ENCODE data around the gene SHC2. TPM values are rescaled to one million over a fixed set of nuclear protein-coding genes. Genes with fewer than 3 reads are reported as not detected.
A peak's percentile ranks its signal among the peaks of the same experiment; 100 is the strongest.

Gene SHC2
- total and polyA plus RNA-seq, 2 donors from 2014 or later, result 10.7 to 24.4 TPM

- Histone ChIP-seq H3K36me3 (ENCODE audit: control insufficient read depth in 2 of 3, insufficient read depth in 3 of 3, low read length in 3 of 3) (no peaks in the 10 kb centered on the region), H3K27ac (ENCODE audit: low read depth in 2 of 2, low read length in 2 of 2) (no peak overlapping the region), H3K4me3 (ENCODE audit: low read length in 3 of 3) (no peak overlapping the region), H3K4me1 (ENCODE audit: control insufficient read depth in 2 of 3, insufficient read depth in 2 of 3, low read depth in 1 of 3, low read length in 3 of 3) (no peaks in the 10 kb centered on the region), H3K9me3 (ENCODE audit: control insufficient read depth in 2 of 3, insufficient read depth in 1 of 3, low read length in 3 of 3) (no peaks in the 10 kb centered on the region), H3K9ac (ENCODE audit: low read length in 3 of 3) (no peak overlapping the region), H3K27me3 (ENCODE audit: control insufficient read depth, insufficient read depth, low read length) (no peaks in the 10 kb centered on the region)
- no peak for DNase-seq
- FAIRE-seq, result no peak
- no peak for TF ChIP-seq CTCF (IDR thresholded peaks at IDR 0.05; ENCODE audit: borderline replicate concordance, extremely low read depth, insufficient read depth)
- intact Hi-C loops (cut with DNase I), result no loop called here
Observed at GRCh38 chr19:449916-450315, 10.9 kb downstream of the SHC2 start.

- intact Hi-C loops (cut with DNase I), result no loop called here
- Histone ChIP-seq H3K9me3 (ENCODE audit: control insufficient read depth in 2 of 3, insufficient read depth in 1 of 3, low read length in 3 of 3) (no peaks in the 10 kb centered on the region), H3K4me1 (ENCODE audit: control insufficient read depth in 2 of 3, insufficient read depth in 2 of 3, low read depth in 1 of 3, low read length in 3 of 3) (no peaks in the 10 kb centered on the region), H3K27ac (ENCODE audit: low read depth in 2 of 2, low read length in 2 of 2) (no peak overlapping the region), H3K27me3 (ENCODE audit: control insufficient read depth, insufficient read depth, low read length) (no peaks in the 10 kb centered on the region), H3K36me3 (ENCODE audit: control insufficient read depth in 2 of 3, insufficient read depth in 3 of 3, low read length in 3 of 3) (no peaks in the 10 kb centered on the region), H3K9ac (ENCODE audit: low read length in 3 of 3) (no peak overlapping the region), H3K4me3 (ENCODE audit: low read length in 3 of 3) (no peak overlapping the region)
- TF ChIP-seq CTCF (IDR thresholded peaks at IDR 0.05; ENCODE audit: borderline replicate concordance, extremely low read depth, insufficient read depth), result no peak
- DNase-seq (peak; percentile 67 to 83 (median 74)), FAIRE-seq (no peak)
Observed at GRCh38 chr19:447816-448560, 12.8 kb downstream of the SHC2 start.

- FAIRE-seq (no peak), DNase-seq (no peak)
- Histone ChIP-seq H3K27me3 (ENCODE audit: control insufficient read depth, insufficient read depth, low read length) (no peaks in the 10 kb centered on the region), H3K9ac (ENCODE audit: low read length in 3 of 3) (no peak overlapping the region), H3K4me3 (ENCODE audit: low read length in 3 of 3) (no peak overlapping the region), H3K27ac (ENCODE audit: low read depth in 2 of 2, low read length in 2 of 2) (no peak overlapping the region), H3K9me3 (ENCODE audit: control insufficient read depth in 2 of 3, insufficient read depth in 1 of 3, low read length in 3 of 3) (no peaks in the 10 kb centered on the region), H3K4me1 (ENCODE audit: control insufficient read depth in 2 of 3, insufficient read depth in 2 of 3, low read depth in 1 of 3, low read length in 3 of 3) (no peaks in the 10 kb centered on the region), H3K36me3 (ENCODE audit: control insufficient read depth in 2 of 3, insufficient read depth in 3 of 3, low read length in 3 of 3) (no peaks in the 10 kb centered on the region)
- TF ChIP-seq CTCF (IDR thresholded peaks at IDR 0.05; ENCODE audit: borderline replicate concordance, extremely low read depth, insufficient read depth), result no peak
- intact Hi-C loops (cut with DNase I), result no loop called here
Observed at GRCh38 chr19:447064-447426, 13.8 kb downstream of the SHC2 start.

Data from kidney (tissue), 14 donors.